Heart left ventricle (tissue), 16 donors: ENCODE data around the gene SGPL1. TPM values are rescaled to one million over a fixed set of nuclear protein-coding genes. Genes with fewer than 3 reads are reported as not detected.

Experiments
- ATAC-seq, 4 donors: fragments of 200-7000 bp; cut with Tn5 transposase; one replicate each; pipeline ENCODE4 v1.9.1; 2020 to 2022; ENCODE audit warnings: moderate library complexity in 4 of 4, mild to moderate bottlenecking in 3 of 4, moderate number of reproducible peaks in 1 of 4
- DNase-seq, 5 donors: peaks; one replicate each; pipeline ENCODE4 v3.0.0-alpha.2; 2020
- H3K27ac ChIP-seq, 12 donors: fragments of 200-600 bp; sonication (generic) in 4 of 12; one replicate each; pipeline versions ENCODE4 v1.5.0 to v1.8.0; 2016 to 2022; ENCODE audit warnings: mild to moderate bottlenecking in 2 of 12
- H3K27me3 ChIP-seq, 9 donors: fragments of 200-600 bp; sonication (generic) in 2 of 9; one replicate each; pipeline versions ENCODE4 v1.5.1 to v1.8.0; 2016 to 2022; ENCODE audit warnings: mild to moderate bottlenecking in 3 of 9
- H3K36me3 ChIP-seq, 9 donors: fragments of 200-600 bp; sonication (generic) in 2 of 9; one replicate each; pipeline versions ENCODE4 v1.5.0 to v1.8.0; 2018 to 2022; ENCODE audit warnings: mild to moderate bottlenecking in 2 of 9
- H3K4me1 ChIP-seq, 12 donors: fragments of 200-600 bp; sonication (generic) in 4 of 12; one replicate each; pipeline versions ENCODE4 v1.5.0 to v1.8.0; 2016 to 2022; ENCODE audit warnings: mild to moderate bottlenecking in 3 of 12
- H3K4me3 ChIP-seq, 12 donors: fragments of 200-600 bp; sonication (generic) in 4 of 12; one replicate each; pipeline versions ENCODE4 v1.5.0 to v1.8.0; 2017 to 2022; ENCODE audit warnings: mild to moderate bottlenecking in 9 of 12, moderate library complexity in 4 of 12
- H3K9me3 ChIP-seq, 12 donors: fragments of 200-600 bp; sonication (generic) in 4 of 12; one replicate each; pipeline versions ENCODE4 v1.5.0 to v1.8.0; 2016 to 2022; ENCODE audit warnings: mild to moderate bottlenecking in 1 of 12
- CTCF ChIP-seq, 12 donors: fragments of 200-600 bp; sonication (generic) in 4 of 12; IDR thresholded peaks; one replicate each; pipeline versions ENCODE4 v1.5.0 to v1.8.0; 2018 to 2022; ENCODE audit warnings: antibody characterized with exemption in 12 of 12, mild to moderate bottlenecking in 5 of 12
- POLR2A ChIP-seq, 2 donors: fragments of 450-650 bp; IDR thresholded peaks; one replicate each; pipeline ENCODE4 v1.6.1; 2017; ENCODE audit warnings: antibody characterized with exemption in 2 of 2, mild to moderate bottlenecking in 2 of 2, moderate library complexity in 2 of 2
- WGBS, 4 donors: extraction: QIAGEN DNeasy Blood & Tissue Kit in 2 of 4; methylation state at CpG; one replicate each; pipeline versions ENCODE4 v1.1.5 to v1.1.7; 2013 to 2018; 5-methylcytosine and 5-hydroxymethylcytosine counted together
- intact Hi-C, 10 donors: fragments of 100-400 bp; cut with DNase I; formaldehyde crosslinking; loops; one replicate each; pipeline versions ENCODE4 v1.11.1 to v1.14.2; 2022
- polyA plus RNA-seq, 2 donors: library from polyadenylated mRNA; stranded (reverse); fragments of 200-250 nt; gene quantifications; one replicate each; pipeline ENCODE4 v1.2.3, GENCODE V29; 2013
- total RNA-seq, 9 donors: library from RNA; depleted of rRNA in 2 of 9; stranded (reverse); fragments of >200 nt in 2 of 9; fragmentation: NEBNext Ultra II Directional in 3 of 9; extraction: Animal tissue kit (Norgen Biotek cat#: 25700) in 3 of 9; gene quantifications; one replicate each; pipeline versions ENCODE4 v1.1.0 to v1.2.4, GENCODE V29; 2016 to 2023
- donor health status: ischemic (EF 13 %, LVEDD 7.1; RV severe dilation, severe dysfunction).
- donor health status: healthy with polysubstance abuse.
- donor health status: DM: no; HTN: yes; CAD: no.
- donor health status: DM: no; HTN: no; CAD: no.
- donor health status: ischemic (EF 25% LVEDD 6.9; RV normal size, moderate dysfunction).
- donor health status: ischemic (EF 25% LVEDD 5.7; RV mildly dilated, moderate dysfunction).
- donor health status: healthy.
- donor health status: DM: yes; HTN: yes; CAD: no.
- donor health status: ischemic (EF 35%, LVEDD 5.7; RV mildly dilated, moderate dysfunction).
- donor health status: nonischemic (EF 11% LVEDD 7.7; RV severe dilation, severe dysfunction).
- donor health status: DM: yes; HTN: yes; CAD: no.
- donor health status: PGD.
- donor health status: ischemic (EF 29% LVEDD 5.4; RV normal size, mild dysfunction).
- donor health status: nonischemic (EF 23%, LVEDD 6.1; RV moderate dilation, normal function).

Gene SGPL1
- total and polyA plus RNA-seq, 11 donors, result 2.9 to 32.3 (median 11.4) TPM

DNA sequence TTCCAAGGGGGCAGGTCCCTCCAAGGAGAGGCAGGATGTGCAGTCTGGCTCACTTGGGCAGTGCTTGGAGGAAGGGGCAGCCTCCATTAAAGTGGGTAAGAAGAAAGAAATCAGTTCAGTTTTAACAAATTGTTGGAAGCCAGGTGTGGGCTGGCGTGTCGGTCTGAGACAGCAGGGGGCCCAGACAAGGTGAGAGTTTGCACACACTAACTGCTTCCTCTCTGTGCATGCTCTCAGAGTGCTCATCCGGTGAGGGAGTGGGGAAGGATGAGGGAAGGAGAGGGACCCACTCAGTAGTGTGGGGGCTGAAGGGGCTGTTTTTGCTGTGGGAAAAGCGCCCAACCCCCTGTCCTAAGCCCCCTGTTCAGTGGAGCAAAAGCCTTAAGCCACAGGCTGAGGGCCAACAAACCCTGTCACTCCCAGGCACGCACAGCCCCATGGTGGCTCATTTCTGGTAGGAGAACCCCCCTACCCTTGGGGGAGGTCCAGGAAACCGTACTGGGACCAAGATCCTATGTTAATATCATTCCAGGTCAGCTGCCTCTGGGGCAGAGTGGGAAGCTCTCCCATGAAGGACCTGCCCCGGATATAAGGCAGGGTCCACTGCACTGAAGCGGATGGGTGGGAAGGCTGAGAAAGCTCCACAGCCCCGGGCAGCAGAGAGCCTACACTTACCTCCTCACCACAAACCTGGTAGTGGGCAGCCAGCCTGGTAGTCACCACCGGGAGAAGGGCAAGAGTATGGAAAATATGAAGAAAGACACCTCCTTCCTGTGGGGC, 77.7 kb downstream of the SGPL1 start:
- DNase-seq (no peak), ATAC-seq (no peak)
- no peaks in the 10 kb centered on the region for H3K36me3 ChIP-seq
- 85 to 92% (median 87%) methylated on average over 9 to 10 of the region's 10 CpGs for WGBS, 4 donors
- H3K27ac ChIP-seq, result no peak overlapping the region
- peaks cover 0 to 30% (median 19%) of the 10 kb centered on the region in 12 donors for H3K4me1 ChIP-seq
- no peak overlapping the region for H3K4me3 ChIP-seq
- intact Hi-C loops, result loop anchor here in 1 of 10 donors (10.0 kb wide), 1 partner anchor 591 kb away; no protein-coding TSS in a partner anchor
- no peaks in the 10 kb centered on the region for H3K27me3 ChIP-seq
- no peaks in the 10 kb centered on the region for H3K9me3 ChIP-seq
- TF ChIP-seq POLR2A (IDR thresholded peaks at IDR 0.05), result no peak
- no peak for TF ChIP-seq CTCF (IDR thresholded peaks at IDR 0.05)

DNA sequence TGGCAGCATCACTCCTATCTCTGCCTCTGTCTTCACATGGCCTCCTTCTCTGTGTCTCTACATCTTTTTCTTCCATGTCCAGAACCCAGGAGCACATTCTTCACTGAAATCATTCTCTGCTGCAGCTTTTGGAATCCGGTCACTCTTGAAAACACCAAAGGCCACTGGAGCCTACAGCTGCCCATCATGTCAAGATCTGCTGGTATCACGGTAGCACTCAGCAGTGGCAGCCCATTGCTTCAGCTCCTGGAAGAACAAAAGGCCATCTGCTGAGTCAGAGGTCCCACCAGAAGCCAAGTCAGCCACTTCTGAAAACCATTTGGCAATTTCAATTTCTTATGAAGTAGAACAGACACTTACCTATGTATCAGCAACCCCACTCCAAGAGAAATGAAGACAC, 78.7 kb downstream of the SGPL1 start:
- Histone ChIP-seq H3K27me3 (no peaks in the 10 kb centered on the region), H3K4me3 (no peak overlapping the region), H3K36me3 (no peaks in the 10 kb centered on the region), H3K4me1 (peaks cover 0 to 21% (median 13%) of the 10 kb centered on the region in 12 donors), H3K9me3 (no peaks in the 10 kb centered on the region), H3K27ac (no peak overlapping the region)
- intact Hi-C loops, result loop anchor here in 1 of 10 donors (10.0 kb wide), 1 partner anchor 590 kb away; no protein-coding TSS in a partner anchor
- ATAC-seq (no peak), DNase-seq (no peak)
- WGBS, 4 donors, result 74 to 100% (median 94%) methylated on average over 2 of the region's 2 CpGs
- TF ChIP-seq CTCF (IDR thresholded peaks at IDR 0.05) (no peak), POLR2A (IDR thresholded peaks at IDR 0.05) (no peak)

DNA sequence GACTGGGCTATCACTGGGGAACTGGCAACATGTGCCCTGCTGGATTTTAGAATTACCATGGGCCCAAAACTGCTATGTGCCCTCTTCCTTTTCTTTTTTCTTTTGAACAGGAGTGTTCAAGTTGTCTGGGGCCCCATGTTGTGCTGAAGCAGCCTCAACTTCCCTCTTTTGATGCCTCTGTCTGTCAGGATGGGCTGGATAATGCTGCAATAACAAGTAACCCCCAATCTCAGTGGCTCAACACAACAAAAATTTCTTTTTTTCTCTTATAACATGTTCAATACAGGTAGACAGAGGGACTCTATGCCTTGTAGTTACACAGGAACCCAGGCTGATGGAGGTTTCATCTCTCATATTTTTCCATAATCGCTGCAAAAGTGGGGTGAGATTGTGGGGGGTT, 80.8 kb downstream of the SGPL1 start:
- DNase-seq (no peak), ATAC-seq (no peak)
- Histone ChIP-seq H3K27ac (no peak overlapping the region), H3K9me3 (no peaks in the 10 kb centered on the region), H3K4me1 (peaks cover 0 to 5% (median 0%) of the 10 kb centered on the region in 12 donors), H3K4me3 (no peak overlapping the region), H3K27me3 (no peaks in the 10 kb centered on the region), H3K36me3 (no peaks in the 10 kb centered on the region)
- no peak for TF ChIP-seq POLR2A (IDR thresholded peaks at IDR 0.05)
- no peak for TF ChIP-seq CTCF (IDR thresholded peaks at IDR 0.05)
- 97 to 100% (median 100%) methylated on average over 1 of the region's 1 CpG for WGBS, 4 donors
- intact Hi-C loops, result loop anchor here in 1 of 10 donors (10.0 kb wide), 1 partner anchor 588 kb away; no protein-coding TSS in a partner anchor

GRCh38 chr10:70898687-70899086, 82.9 kb downstream of the SGPL1 start:
- no peak for TF ChIP-seq CTCF (IDR thresholded peaks at IDR 0.05)
- no peak for TF ChIP-seq POLR2A (IDR thresholded peaks at IDR 0.05)
- Histone ChIP-seq H3K4me1 (peaks cover 0 to 9% (median 3%) of the 10 kb centered on the region in 12 donors), H3K4me3 (no peak overlapping the region), H3K36me3 (no peaks in the 10 kb centered on the region), H3K9me3 (no peaks in the 10 kb centered on the region), H3K27me3 (no peaks in the 10 kb centered on the region), H3K27ac (no peak overlapping the region)
- DNase-seq, result no peak
- WGBS, 4 donors, result 88 to 92% (median 91%) methylated on average over 3 of the region's 3 CpGs
- intact Hi-C loops, result loop anchor here in 1 of 10 donors (10.0 kb wide), 1 partner anchor 586 kb away; no protein-coding TSS in a partner anchor
- ATAC-seq, result no peak
